ENCODE results near the gene ZNF709.
A peak's percentile ranks its signal among the peaks of the same experiment; 100 is the strongest.
"Not testable (repeated sequence)": the region's sequence is repeated elsewhere in the genome, so short reads cannot be mapped to it uniquely, and the experiment has no call there.

Gene ZNF709

GRCh38 chr19:12484371-12485051 lies at the start of gene ZNF709:
Gene ZNF709 (minus strand): TSS chr19:12484816. CDS start chr19:12484657, 159 bp downstream.
- peak; percentile 74 to 79 for DNase-seq (ENCODE audit: extremely low read depth in 1 of 2, low read depth in 1 of 2)

- no peak for DNase-seq (ENCODE audit: extremely low read depth in 1 of 2, low read depth in 1 of 2)
These were observed 42.6 kb upstream of the ZNF709 start for GRCh38 chr19:12527034-12527836.

- DNase-seq (ENCODE audit: extremely low read depth in 1 of 2, low read depth in 1 of 2) = no peak
These were observed 41.9 kb upstream of the ZNF709 start for GRCh38 chr19:12526542-12526941.

- DNase-seq (ENCODE audit: extremely low read depth in 1 of 2, low read depth in 1 of 2) = no peak
These were observed 37.4 kb upstream of the ZNF709 start for GRCh38 chr19:12521996-12522395.

GRCh38 chr19:12513531-12514061 lies 29.0 kb upstream of the ZNF709 start:
- DNase-seq (ENCODE audit: extremely low read depth in 1 of 2, low read depth in 1 of 2) = no peak

- no peak for DNase-seq (ENCODE audit: extremely low read depth in 1 of 2, low read depth in 1 of 2)
These were observed 12.4 kb upstream of the ZNF709 start for GRCh38 chr19:12497032-12497431.

- no peak for DNase-seq (ENCODE audit: extremely low read depth in 1 of 2, low read depth in 1 of 2)
These were observed 11.9 kb upstream of the ZNF709 start for GRCh38 chr19:12496480-12496879.

GRCh38 chr19:12495002-12495802 lies 10.6 kb upstream of the ZNF709 start:
- peak; percentile 83 to 90 for DNase-seq (ENCODE audit: extremely low read depth in 1 of 2, low read depth in 1 of 2)

GRCh38 chr19:12494260-12494860 lies 9.7 kb upstream of the ZNF709 start:
- DNase-seq (ENCODE audit: extremely low read depth in 1 of 2, low read depth in 1 of 2) = no peak

GRCh38 chr19:12486265-12486783 lies 1.7 kb upstream of the ZNF709 start:
- DNase-seq (ENCODE audit: extremely low read depth in 1 of 2, low read depth in 1 of 2) = not testable (repeated sequence)

- no peak for DNase-seq (ENCODE audit: extremely low read depth in 1 of 2, low read depth in 1 of 2)
These were observed 955 bp upstream of the ZNF709 start for GRCh38 chr19:12485571-12485970.

- no peak for DNase-seq (ENCODE audit: extremely low read depth in 1 of 2, low read depth in 1 of 2)
These were observed 418 bp upstream of the ZNF709 start for GRCh38 chr19:12485052-12485416.

GRCh38 chr19:12484011-12484370 lies 625 bp downstream of the ZNF709 start:
- DNase-seq (ENCODE audit: extremely low read depth in 1 of 2, low read depth in 1 of 2) = no peak

GRCh38 chr19:12482509-12482886 lies 2.1 kb downstream of the ZNF709 start:
- DNase-seq (ENCODE audit: extremely low read depth in 1 of 2, low read depth in 1 of 2) = no peak

- DNase-seq (ENCODE audit: extremely low read depth in 1 of 2, low read depth in 1 of 2) = no peak
These were observed 2.7 kb downstream of the ZNF709 start for GRCh38 chr19:12481781-12482508.

- DNase-seq (ENCODE audit: extremely low read depth in 1 of 2, low read depth in 1 of 2) = no peak
These were observed 6.2 kb downstream of the ZNF709 start for GRCh38 chr19:12478234-12478941.

- DNase-seq (ENCODE audit: extremely low read depth in 1 of 2, low read depth in 1 of 2) = not testable (repeated sequence)
These were observed 17.0 kb downstream of the ZNF709 start for GRCh38 chr19:12467651-12468050.

- DNase-seq (ENCODE audit: extremely low read depth in 1 of 2, low read depth in 1 of 2) = no peak
These were observed 19.4 kb downstream of the ZNF709 start for GRCh38 chr19:12465211-12465610.

GRCh38 chr19:12464769-12465168 lies 19.8 kb downstream of the ZNF709 start:
- no peak for DNase-seq (ENCODE audit: extremely low read depth in 1 of 2, low read depth in 1 of 2)
